Neural crest cell (in vitro differentiated cells): ENCODE results near the gene PLXND1. TPM values are rescaled to one million over a fixed set of nuclear protein-coding genes. Genes with fewer than 3 reads are reported as not detected.
A peak's percentile ranks its signal among the peaks of the same experiment; 100 is the strongest.

Experiments
- DNase-seq: peaks from one replicate; pipeline ENCODE4 v3.0.0; 2021; ENCODE audit warnings: low read depth, mixed read lengths, low spot score
- H3K27ac Mint-ChIP-seq: one replicate; pipeline ENCODE4 v1.8.0; 2021; ENCODE audit warnings: mild to moderate bottlenecking, mixed read lengths; ENCODE audit not compliant: unreplicated experiment
- H3K27me3 Mint-ChIP-seq: 2 replicates; pipeline ENCODE4 v1.8.0; 2021; ENCODE audit warnings: low read depth, mild to moderate bottlenecking, mixed read lengths
- H3K36me3 Mint-ChIP-seq: 2 replicates; pipeline ENCODE4 v1.8.0; 2021; ENCODE audit warnings: low read depth, mild to moderate bottlenecking, mixed read lengths
- H3K4me1 Mint-ChIP-seq: 2 replicates; pipeline ENCODE4 v1.8.0; 2021; ENCODE audit warnings: mixed read lengths
- H3K4me3 Mint-ChIP-seq: one replicate; pipeline ENCODE4 v1.8.0; 2021; ENCODE audit warnings: mild to moderate bottlenecking, mixed read lengths
- H3K9me3 Mint-ChIP-seq: 2 replicates; pipeline ENCODE4 v1.8.0; 2021; ENCODE audit warnings: mixed read lengths
- total RNA-seq: library from RNA; stranded (reverse); gene quantifications from 2 replicates; pipeline ENCODE4 v1.2.1, GENCODE V29; 2021
- TF ChIP-seq, protein P1 (sequence below): fragments of 200-600 bp; sonication (generic); conservative IDR thresholded peaks from 2 replicates; pipeline ENCODE4 v1.5.0; 2021; ENCODE audit warnings: antibody characterized with exemption, mild to moderate bottlenecking

Gene PLXND1
- total RNA-seq, 1 donor from 2014 or later = 39.4 TPM

DNA sequence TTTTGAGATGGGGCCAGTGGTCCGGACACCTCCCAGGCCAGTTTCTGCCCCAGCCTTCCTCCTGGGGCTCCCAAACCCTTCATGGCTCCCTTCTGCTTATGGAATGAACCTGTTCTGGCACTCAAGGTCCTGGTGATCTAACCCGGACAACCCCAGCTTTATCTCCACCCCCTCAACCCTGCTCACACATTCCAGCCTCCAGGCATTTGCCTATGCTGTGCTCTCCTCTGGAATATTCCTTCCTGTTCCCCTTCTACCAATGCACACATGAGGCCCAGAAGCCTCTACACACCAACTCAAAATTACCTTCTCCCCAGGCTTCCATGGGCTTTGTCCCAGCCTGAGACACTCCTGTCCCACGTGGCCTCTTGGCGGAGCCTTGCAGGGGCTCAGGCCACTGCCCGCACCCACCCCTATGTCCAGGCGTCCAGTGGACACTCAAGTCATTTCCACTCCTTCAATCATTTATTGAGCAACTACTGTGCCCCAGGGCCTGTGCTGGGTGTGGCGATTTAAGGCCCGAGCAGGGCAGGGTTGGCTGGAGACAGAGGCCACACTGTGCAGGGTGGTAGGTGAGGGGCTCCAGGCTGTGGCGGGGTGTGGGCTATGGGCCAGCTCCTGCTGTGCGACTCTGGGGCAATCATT, 18.8 kb downstream of the PLXND1 start:
- Mint-ChIP-seq H3K27ac (peak overlapping the region; percentile 23), H3K4me3 (no peak overlapping the region), H3K9me3 (no peaks in the 10 kb centered on the region), H3K27me3 (no peaks in the 10 kb centered on the region), H3K4me1 (peaks cover 21% of the 10 kb centered on the region), H3K36me3 (no peaks in the 10 kb centered on the region)
- TF ChIP-seq, protein P1, sequence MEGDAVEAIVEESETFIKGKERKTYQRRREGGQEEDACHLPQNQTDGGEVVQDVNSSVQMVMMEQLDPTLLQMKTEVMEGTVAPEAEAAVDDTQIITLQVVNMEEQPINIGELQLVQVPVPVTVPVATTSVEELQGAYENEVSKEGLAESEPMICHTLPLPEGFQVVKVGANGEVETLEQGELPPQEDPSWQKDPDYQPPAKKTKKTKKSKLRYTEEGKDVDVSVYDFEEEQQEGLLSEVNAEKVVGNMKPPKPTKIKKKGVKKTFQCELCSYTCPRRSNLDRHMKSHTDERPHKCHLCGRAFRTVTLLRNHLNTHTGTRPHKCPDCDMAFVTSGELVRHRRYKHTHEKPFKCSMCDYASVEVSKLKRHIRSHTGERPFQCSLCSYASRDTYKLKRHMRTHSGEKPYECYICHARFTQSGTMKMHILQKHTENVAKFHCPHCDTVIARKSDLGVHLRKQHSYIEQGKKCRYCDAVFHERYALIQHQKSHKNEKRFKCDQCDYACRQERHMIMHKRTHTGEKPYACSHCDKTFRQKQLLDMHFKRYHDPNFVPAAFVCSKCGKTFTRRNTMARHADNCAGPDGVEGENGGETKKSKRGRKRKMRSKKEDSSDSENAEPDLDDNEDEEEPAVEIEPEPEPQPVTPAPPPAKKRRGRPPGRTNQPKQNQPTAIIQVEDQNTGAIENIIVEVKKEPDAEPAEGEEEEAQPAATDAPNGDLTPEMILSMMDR = no peak
- no peak for DNase-seq

DNA sequence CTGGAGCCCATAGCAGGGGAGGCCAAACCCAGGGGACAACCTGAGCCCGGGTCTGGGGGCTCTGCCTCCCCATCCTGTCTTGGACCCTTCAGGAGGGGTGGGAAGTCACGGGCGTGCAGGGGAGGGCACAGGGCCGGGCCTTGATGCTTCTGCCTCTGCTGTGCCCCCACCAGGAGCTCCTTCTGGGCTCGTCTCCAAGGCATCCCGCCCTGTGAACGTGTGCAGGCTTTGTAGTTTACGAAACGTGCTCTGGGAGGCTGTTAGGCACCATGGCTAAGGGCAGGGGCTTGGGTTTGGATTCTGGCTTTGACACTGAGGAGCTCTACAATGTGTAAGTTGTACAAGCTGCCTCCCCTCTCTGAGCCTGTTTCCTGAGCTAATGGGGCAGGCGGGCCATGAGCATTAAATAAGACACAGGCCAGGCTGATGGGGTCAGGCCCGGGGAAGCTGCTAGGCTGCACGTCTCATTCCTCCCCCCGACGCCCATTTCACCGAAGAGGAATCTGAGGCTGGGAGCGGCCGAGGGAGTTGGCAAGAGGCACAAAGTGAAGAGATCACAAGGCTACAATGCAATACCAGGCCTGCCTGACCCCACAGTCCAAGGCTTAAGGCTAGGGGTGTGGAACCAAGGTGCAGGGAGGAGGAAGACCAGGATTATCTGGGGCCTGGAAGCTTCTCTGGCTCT, 19.6 kb downstream of the PLXND1 start:
- no peaks in the 10 kb centered on the region for H3K27me3 Mint-ChIP-seq
- no peaks in the 10 kb centered on the region for H3K9me3 Mint-ChIP-seq
- DNase-seq = no peak
- TF ChIP-seq, protein P1 = no peak
- no peak overlapping the region for H3K4me3 Mint-ChIP-seq
- no peaks in the 10 kb centered on the region for H3K36me3 Mint-ChIP-seq
- no peak overlapping the region for H3K27ac Mint-ChIP-seq
- peaks cover 18% of the 10 kb centered on the region for H3K4me1 Mint-ChIP-seq

- Mint-ChIP-seq H3K36me3 (no peaks in the 10 kb centered on the region), H3K4me1 (peaks cover 10% of the 10 kb centered on the region), H3K4me3 (no peak overlapping the region), H3K27ac (no peak overlapping the region), H3K27me3 (no peaks in the 10 kb centered on the region), H3K9me3 (no peaks in the 10 kb centered on the region)
- DNase-seq = no peak
- TF ChIP-seq, protein P1 = no peak
These were observed 20.4 kb downstream of the PLXND1 start for GRCh38 chr3:129585949-129586657.

DNA sequence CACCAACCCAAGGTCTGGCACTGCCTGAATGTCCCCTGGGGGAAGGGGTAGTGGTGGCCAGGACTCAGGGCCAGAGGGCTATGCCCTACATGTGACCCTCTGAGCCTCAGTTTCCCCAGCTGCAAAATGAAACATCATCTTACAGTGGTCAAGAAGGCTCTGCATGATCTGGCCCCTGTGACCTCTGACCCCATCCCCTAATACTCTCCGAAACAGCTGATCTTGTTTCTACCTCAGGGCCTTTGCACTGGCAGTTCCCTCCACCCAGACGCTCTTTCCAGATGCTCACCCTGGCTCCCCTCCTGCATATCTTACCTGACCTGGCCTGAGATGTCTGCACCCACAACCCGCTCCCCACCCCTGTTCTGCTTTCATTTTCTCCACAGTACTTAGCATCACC, 21.8 kb downstream of the PLXND1 start:
- H3K9me3 Mint-ChIP-seq = no peaks in the 10 kb centered on the region
- H3K4me1 Mint-ChIP-seq = no peaks in the 10 kb centered on the region
- no peak overlapping the region for H3K27ac Mint-ChIP-seq
- TF ChIP-seq, protein P1 = no peak
- no peak overlapping the region for H3K4me3 Mint-ChIP-seq
- H3K36me3 Mint-ChIP-seq = no peaks in the 10 kb centered on the region
- H3K27me3 Mint-ChIP-seq = no peaks in the 10 kb centered on the region
- DNase-seq = no peak

- TF ChIP-seq, protein P1 = no peak
- no peaks in the 10 kb centered on the region for H3K27me3 Mint-ChIP-seq
- no peak overlapping the region for H3K4me3 Mint-ChIP-seq
- no peaks in the 10 kb centered on the region for H3K4me1 Mint-ChIP-seq
- H3K27ac Mint-ChIP-seq = no peak overlapping the region
- DNase-seq = no peak
- no peaks in the 10 kb centered on the region for H3K36me3 Mint-ChIP-seq
- no peaks in the 10 kb centered on the region for H3K9me3 Mint-ChIP-seq
These were observed 23.2 kb downstream of the PLXND1 start for GRCh38 chr3:129583289-129583688.
